HUES64 (cell line): ENCODE measurements around the gene BMX.

Experiments
- H3K27ac ChIP-seq: 2 replicates; pipeline ENCODE4 v1.7.0; 2013; ENCODE audit warnings: low read depth, low read length, inconsistent platforms
- H3K27me3 ChIP-seq: 2 replicates; pipeline ENCODE4 v1.6.1; 2013; ENCODE audit warnings: mild to moderate bottlenecking, low read length; ENCODE audit not compliant: insufficient read depth
- H3K36me3 ChIP-seq: 2 replicates; pipeline ENCODE4 v1.6.1; 2013; ENCODE audit warnings: mild to moderate bottlenecking, low read length; ENCODE audit not compliant: insufficient read depth
- H3K4me1 ChIP-seq: 2 replicates; pipeline ENCODE4 v1.6.1; 2013; ENCODE audit warnings: mild to moderate bottlenecking, low read length, moderate library complexity; ENCODE audit not compliant: insufficient read depth
- H3K4me3 ChIP-seq: 2 replicates; pipeline ENCODE4 v1.5.1; 2013; ENCODE audit warnings: mild to moderate bottlenecking, low read length, moderate library complexity
- H3K9ac ChIP-seq: 2 replicates; pipeline ENCODE4 v1.6.1; 2013; ENCODE audit warnings: mild to moderate bottlenecking, low read depth, low read length
- H3K9me3 ChIP-seq: 2 replicates; pipeline ENCODE4 v1.6.1; 2013; ENCODE audit warnings: low read depth, low read length; ENCODE audit not compliant: insufficient read depth
- WGBS: fragments of 150-250, 120-280 bp; methylation state at CpG from one replicate; pipeline ENCODE4 v1.1.7; 2013; ENCODE audit warnings: missing lambda C conversion rate; 5-methylcytosine and 5-hydroxymethylcytosine counted together

Gene BMX

DNA sequence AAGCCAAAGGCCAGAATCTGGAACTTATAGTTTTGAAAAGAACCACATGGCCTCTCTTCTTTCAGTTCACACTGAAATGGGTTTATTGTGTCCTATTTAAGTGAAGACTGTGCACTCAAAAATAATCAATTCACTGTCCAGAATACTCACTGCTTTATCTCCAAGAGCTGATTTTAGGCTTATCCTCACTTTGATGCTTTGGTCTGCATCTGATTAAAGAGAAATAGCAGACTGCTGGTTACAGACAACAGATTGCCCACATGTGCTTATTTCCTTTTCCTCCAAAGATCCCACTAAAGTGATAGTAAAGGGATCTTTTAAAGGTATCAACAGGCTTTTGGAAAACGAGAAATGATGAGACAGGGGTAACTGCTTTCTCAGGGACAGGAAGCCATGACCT, 69.5 kb downstream of the BMX start:
- Histone ChIP-seq H3K27ac (no peak overlapping the region), H3K4me3 (no peak overlapping the region), H3K9me3 (no peaks in the 10 kb centered on the region), H3K9ac (no peak overlapping the region), H3K4me1 (peaks cover 20% of the 10 kb centered on the region), H3K36me3 (no peaks in the 10 kb centered on the region), H3K27me3 (no peaks in the 10 kb centered on the region)
- WGBS = 100% methylated on average over 1 of the region's 1 CpG

GRCh38 chrX:15574017-15574416, 73.4 kb downstream of the BMX start:
- Histone ChIP-seq H3K4me1 (peaks cover 9% of the 10 kb centered on the region), H3K27me3 (no peaks in the 10 kb centered on the region), H3K36me3 (no peaks in the 10 kb centered on the region), H3K27ac (no peak overlapping the region), H3K9ac (no peak overlapping the region), H3K9me3 (no peaks in the 10 kb centered on the region), H3K4me3 (no peak overlapping the region)
- WGBS = 68% methylated on average over 2 of the region's 2 CpGs

GRCh38 chrX:15576019-15576418, 75.4 kb downstream of the BMX start:
- no peaks in the 10 kb centered on the region for H3K9me3 ChIP-seq
- H3K27me3 ChIP-seq = no peaks in the 10 kb centered on the region
- no peak overlapping the region for H3K4me3 ChIP-seq
- WGBS = no CpG with 5 or more reads among the region's 1 CpG
- H3K27ac ChIP-seq = no peak overlapping the region
- no peaks in the 10 kb centered on the region for H3K36me3 ChIP-seq
- H3K9ac ChIP-seq = no peak overlapping the region
- peaks cover 17% of the 10 kb centered on the region for H3K4me1 ChIP-seq

GRCh38 chrX:15579778-15580747, 79.5 kb downstream of the BMX start:
- 46% methylated on average over 5 of the region's 5 CpGs for WGBS
- Histone ChIP-seq H3K27ac (no peak overlapping the region; the same call in 1 of the 2 replicates), H3K9me3 (no peaks in the 10 kb centered on the region), H3K9ac (no peak overlapping the region), H3K27me3 (no peaks in the 10 kb centered on the region), H3K4me1 (peaks cover 17% of the 10 kb centered on the region), H3K4me3 (no peak overlapping the region), H3K36me3 (no peaks in the 10 kb centered on the region)

GRCh38 chrX:15594371-15594770, 93.8 kb downstream of the BMX start:
- Histone ChIP-seq H3K9ac (no peak overlapping the region), H3K27ac (no peak overlapping the region), H3K4me1 (no peaks in the 10 kb centered on the region), H3K9me3 (no peaks in the 10 kb centered on the region), H3K27me3 (no peaks in the 10 kb centered on the region), H3K36me3 (no peaks in the 10 kb centered on the region), H3K4me3 (no peak overlapping the region)
- WGBS = 64% methylated on average over 2 of the region's 2 CpGs

GRCh38 chrX:15598026-15598425, 97.4 kb downstream of the BMX start:
- no peak overlapping the region for H3K9ac ChIP-seq
- 75% methylated on average over 1 of the region's 3 CpGs for WGBS
- peaks cover 4% of the 10 kb centered on the region; the same call in 1 of the 2 replicates for H3K4me1 ChIP-seq
- no peaks in the 10 kb centered on the region for H3K27me3 ChIP-seq
- H3K9me3 ChIP-seq = no peaks in the 10 kb centered on the region
- H3K27ac ChIP-seq = no peak overlapping the region
- no peak overlapping the region for H3K4me3 ChIP-seq
- H3K36me3 ChIP-seq = no peaks in the 10 kb centered on the region

DNA sequence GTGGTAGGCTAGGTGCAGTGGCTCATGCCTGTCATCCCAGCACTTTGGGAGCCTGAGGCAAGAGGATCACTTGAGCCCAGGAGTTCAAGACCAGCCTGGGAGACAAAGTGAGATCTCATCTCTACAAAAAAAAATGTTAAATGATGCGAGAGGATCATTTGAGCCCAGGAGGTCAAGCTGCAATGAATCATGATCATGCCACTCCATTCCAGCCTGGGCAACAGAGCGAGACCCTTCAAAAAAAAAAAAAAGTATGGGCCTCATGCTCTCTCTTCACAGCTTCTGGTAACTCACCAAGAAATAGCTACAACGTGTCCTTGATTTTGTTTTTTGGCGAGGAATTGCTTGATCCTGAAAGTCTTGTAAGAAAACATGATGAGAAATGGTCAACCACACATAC, 98.9 kb downstream of the BMX start:
- Histone ChIP-seq H3K9me3 (no peaks in the 10 kb centered on the region), H3K4me3 (no peak overlapping the region), H3K36me3 (no peaks in the 10 kb centered on the region), H3K4me1 (peaks cover 4% of the 10 kb centered on the region; the same call in 1 of the 2 replicates), H3K27ac (no peak overlapping the region), H3K9ac (no peak overlapping the region), H3K27me3 (no peaks in the 10 kb centered on the region)
- 100% methylated on average over 2 of the region's 4 CpGs for WGBS

DNA sequence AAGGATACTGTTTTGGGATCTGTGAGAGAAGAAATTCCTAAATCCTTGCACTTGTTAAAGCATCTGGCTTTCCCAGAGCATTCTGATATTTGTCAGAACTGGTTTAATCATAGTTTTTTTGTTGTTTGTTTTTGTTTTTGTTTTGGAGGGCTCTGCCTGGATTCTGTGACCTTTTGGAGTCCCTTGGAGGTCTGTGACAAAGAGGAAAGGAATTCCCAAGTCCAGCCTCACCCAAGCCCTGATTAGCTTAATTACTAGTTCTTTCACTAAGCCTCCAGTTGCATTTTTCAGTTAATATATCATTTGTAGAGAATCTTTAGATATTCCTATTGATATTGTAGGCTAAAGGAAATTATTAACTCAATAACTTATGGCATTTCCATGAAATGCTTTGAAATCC, 99.4 kb downstream of the BMX start:
- Histone ChIP-seq H3K9me3 (no peaks in the 10 kb centered on the region), H3K4me1 (peaks cover 4% of the 10 kb centered on the region; the same call in 1 of the 2 replicates), H3K27me3 (no peaks in the 10 kb centered on the region), H3K9ac (no peak overlapping the region), H3K4me3 (no peak overlapping the region), H3K36me3 (no peaks in the 10 kb centered on the region), H3K27ac (no peak overlapping the region)

DNA sequence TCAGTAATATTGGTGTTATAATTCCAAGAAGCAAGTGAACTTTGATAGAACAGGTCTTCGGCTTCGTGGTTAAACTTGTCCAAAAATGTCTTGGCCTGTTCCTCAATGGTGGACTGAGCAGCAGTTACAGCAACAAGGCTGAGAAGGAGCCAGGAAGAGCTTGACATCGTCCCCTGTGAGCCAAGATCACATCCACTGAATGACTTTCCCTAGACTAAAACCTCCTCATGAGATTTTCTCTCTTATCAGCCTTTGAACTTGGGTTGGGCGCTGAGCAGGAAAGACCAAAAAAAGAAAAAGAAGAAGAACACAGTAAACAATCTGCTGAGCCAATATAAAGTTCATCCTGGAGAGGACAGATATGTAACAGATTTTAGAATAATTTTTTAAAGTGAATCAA, 100.1 kb downstream of the BMX start, which contains the start of gene ACE2:
Gene ACE2, minus strand, starts transcription at position 216 of the 400 bp plus-strand sequence. Its CDS starts 49 bp downstream, at position 167.
- 89% methylated on average over 3 of the region's 4 CpGs for WGBS
- Histone ChIP-seq H3K4me1 (peaks cover 4% of the 10 kb centered on the region; the same call in 1 of the 2 replicates), H3K9ac (no peak within 1 kb of the TSS), H3K4me3 (no peak within 1 kb of the TSS), H3K36me3 (no peaks in the 10 kb centered on the region), H3K27me3 (no peaks in the 10 kb centered on the region), H3K27ac (no peak within 1 kb of the TSS), H3K9me3 (no peaks in the 10 kb centered on the region)

DNA sequence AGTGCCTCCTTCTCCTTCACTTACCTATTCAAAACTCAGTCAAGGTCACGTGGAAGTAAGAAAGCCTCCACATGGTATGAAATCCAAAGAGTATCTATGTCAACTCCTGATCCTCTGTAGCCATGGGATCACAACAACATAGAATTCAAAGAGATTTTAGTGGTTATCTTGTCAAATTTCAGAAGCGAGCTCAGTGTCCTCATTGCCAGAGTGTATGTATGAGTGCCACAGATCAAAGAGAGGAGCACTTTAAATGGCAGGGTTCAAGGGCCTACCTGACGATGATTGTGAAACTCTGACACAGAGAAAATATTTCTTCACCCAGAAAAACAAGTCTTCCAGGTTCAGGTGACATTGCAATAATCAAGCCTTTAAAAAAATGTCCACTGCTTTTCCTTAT, 101.3 kb downstream of the BMX start:
- H3K4me3 ChIP-seq = no peak overlapping the region
- no peak overlapping the region for H3K9ac ChIP-seq
- no peaks in the 10 kb centered on the region for H3K9me3 ChIP-seq
- H3K27ac ChIP-seq = no peak overlapping the region
- H3K36me3 ChIP-seq = no peaks in the 10 kb centered on the region
- 88% methylated on average over 3 of the region's 3 CpGs for WGBS
- peaks cover 4% of the 10 kb centered on the region; the same call in 1 of the 2 replicates for H3K4me1 ChIP-seq
- no peaks in the 10 kb centered on the region for H3K27me3 ChIP-seq

DNA sequence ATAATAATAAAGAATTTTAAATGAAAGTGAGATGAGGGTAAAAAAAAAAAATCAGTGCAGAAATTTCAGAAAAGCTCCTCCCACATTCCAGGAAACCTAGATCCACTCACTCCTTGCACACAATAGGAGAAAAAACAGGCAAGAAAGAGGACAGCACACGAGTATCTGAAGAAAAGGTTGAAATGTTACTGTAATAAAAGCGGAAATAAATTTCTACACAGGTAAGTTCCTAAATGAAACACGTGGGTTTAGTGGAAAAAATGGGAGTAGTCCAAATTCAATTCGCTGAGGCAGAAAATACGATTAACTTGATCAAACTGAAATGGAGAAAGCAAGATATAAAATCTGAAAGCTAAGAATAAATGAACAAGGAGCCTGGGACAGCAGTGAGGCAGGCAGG, 102.2 kb downstream of the BMX start:
- 94% methylated on average over 5 of the region's 5 CpGs for WGBS
- Histone ChIP-seq H3K36me3 (no peaks in the 10 kb centered on the region), H3K4me1 (peaks cover 4% of the 10 kb centered on the region; the same call in 1 of the 2 replicates), H3K27me3 (no peaks in the 10 kb centered on the region), H3K27ac (no peak overlapping the region), H3K4me3 (no peak overlapping the region), H3K9ac (no peak overlapping the region), H3K9me3 (no peaks in the 10 kb centered on the region)
